SK-N-SH treated with all-trans-retinoic acid at 6 μM for 48 hours (cell line): ENCODE results near the gene TCAIM.

ENCODE experiments used
- ATAC-seq: fragments of 200-7000 bp; cut with Tn5 transposase; 3 replicates; pipeline ENCODE4 v1.9.1; 2020; ENCODE audit warnings: mild to moderate bottlenecking, moderate library complexity
- ARNTL ChIP-seq: fragments of 450-650 bp; formaldehyde crosslinking; IDR thresholded peaks from 2 replicates; pipeline ENCODE4 v1.5.0; 2020; ENCODE audit warnings: low read depth, mild to moderate bottlenecking, moderate library complexity, borderline replicate concordance
- BACH2 ChIP-seq: fragments of 250-450 bp; sonication (Bioruptor Pico); IDR thresholded peaks from 2 replicates; pipeline ENCODE4 v1.9.0; 2021; ENCODE audit warnings: mild to moderate bottlenecking, borderline replicate concordance
- CSDC2 ChIP-seq: fragments of 250-450 bp; sonication (Bioruptor Pico); IDR thresholded peaks from 2 replicates; pipeline ENCODE4 v1.5.0; 2020; ENCODE audit warnings: mild to moderate bottlenecking, moderate library complexity
- ESRRG ChIP-seq: fragments of 250-450 bp; sonication (Bioruptor Pico); IDR thresholded peaks from 2 replicates; pipeline ENCODE4 v1.6.1; 2021; ENCODE audit warnings: mild to moderate bottlenecking
- GLIS3 ChIP-seq: fragments of 250-450 bp; sonication (Bioruptor Pico); IDR thresholded peaks from 2 replicates; pipeline ENCODE4 v1.5.0; 2020; ENCODE audit warnings: mild to moderate bottlenecking, moderate library complexity
- ISL1 ChIP-seq: fragments of 250-450 bp; sonication (Bioruptor Pico); IDR thresholded peaks from 2 replicates; pipeline ENCODE4 v2.1.2; 2022; ENCODE audit warnings: mild to moderate bottlenecking, moderate library complexity
- PPARA ChIP-seq: fragments of 250-450 bp; sonication (Bioruptor Pico); IDR thresholded peaks from 2 replicates; pipeline ENCODE4 v1.5.0; 2020; ENCODE audit warnings: mild to moderate bottlenecking, borderline replicate concordance
- RARB ChIP-seq: fragments of 250-450 bp; sonication (Bioruptor Pico); IDR thresholded peaks from 2 replicates; pipeline ENCODE4 v1.8.0; 2021; ENCODE audit warnings: mild to moderate bottlenecking, moderate library complexity
- SNAI2 ChIP-seq: fragments of 250-450 bp; sonication (Bioruptor Pico); IDR thresholded peaks from 2 replicates; pipeline ENCODE4 v1.5.0; 2020; ENCODE audit warnings: mild to moderate bottlenecking, moderate library complexity
- TCF4 ChIP-seq: fragments of 250-450 bp; sonication (Bioruptor Pico); IDR thresholded peaks from 2 replicates; pipeline ENCODE4 v1.8.0; 2021; ENCODE audit warnings: mild to moderate bottlenecking, moderate library complexity, borderline replicate concordance
- ZC3H10 ChIP-seq: fragments of 250-450 bp; sonication (Bioruptor Pico); IDR thresholded peaks from 2 replicates; pipeline ENCODE4 v1.5.1; 2021; ENCODE audit warnings: mild to moderate bottlenecking, moderate library complexity
- ZFP30 ChIP-seq: fragments of 450-650 bp; formaldehyde crosslinking; IDR thresholded peaks from 2 replicates; pipeline ENCODE4 v1.5.0; 2022; ENCODE audit warnings: mild to moderate bottlenecking, moderate library complexity
- ZNF565 ChIP-seq: fragments of 450-650 bp; formaldehyde crosslinking; conservative IDR thresholded peaks from 2 replicates; pipeline ENCODE4 v1.5.0; 2020; ENCODE audit warnings: low read depth, mild to moderate bottlenecking, moderate library complexity
- ZNF70 ChIP-seq: fragments of 450-650 bp; formaldehyde crosslinking; IDR thresholded peaks from 2 replicates; pipeline ENCODE4 v1.5.0; 2020; ENCODE audit warnings: mild to moderate bottlenecking, moderate library complexity
- TF ChIP-seq, protein P1 (sequence below): fragments of 250-450 bp; sonication (Bioruptor Pico); IDR thresholded peaks from 2 replicates; pipeline ENCODE4 v1.5.1; 2021; ENCODE audit warnings: mild to moderate bottlenecking, moderate library complexity
- TF ChIP-seq, protein P2 (sequence below): fragments of 250-450 bp; sonication (Bioruptor Pico); IDR thresholded peaks from 2 replicates; pipeline ENCODE4 v1.5.1; 2020; ENCODE audit warnings: low read depth, mild to moderate bottlenecking, moderate library complexity
- TF ChIP-seq, protein P3 (sequence below): fragments of 250-450 bp; sonication (Bioruptor Pico); IDR thresholded peaks from 2 replicates; pipeline ENCODE4 v1.5.0; 2020; ENCODE audit warnings: mild to moderate bottlenecking, moderate library complexity
- TF ChIP-seq, protein P4 (sequence below): fragments of 250-450 bp; sonication (Bioruptor Pico); IDR thresholded peaks from 2 replicates; pipeline ENCODE4 v1.8.0; 2021; ENCODE audit warnings: low read depth, mild to moderate bottlenecking, moderate library complexity, borderline replicate concordance
- TF ChIP-seq, protein P5 (sequence below): fragments of 250-450 bp; sonication (Bioruptor Pico); IDR thresholded peaks from 2 replicates; pipeline ENCODE4 v1.8.0; 2020; ENCODE audit warnings: mild to moderate bottlenecking, moderate library complexity, borderline replicate concordance

Gene TCAIM

DNA sequence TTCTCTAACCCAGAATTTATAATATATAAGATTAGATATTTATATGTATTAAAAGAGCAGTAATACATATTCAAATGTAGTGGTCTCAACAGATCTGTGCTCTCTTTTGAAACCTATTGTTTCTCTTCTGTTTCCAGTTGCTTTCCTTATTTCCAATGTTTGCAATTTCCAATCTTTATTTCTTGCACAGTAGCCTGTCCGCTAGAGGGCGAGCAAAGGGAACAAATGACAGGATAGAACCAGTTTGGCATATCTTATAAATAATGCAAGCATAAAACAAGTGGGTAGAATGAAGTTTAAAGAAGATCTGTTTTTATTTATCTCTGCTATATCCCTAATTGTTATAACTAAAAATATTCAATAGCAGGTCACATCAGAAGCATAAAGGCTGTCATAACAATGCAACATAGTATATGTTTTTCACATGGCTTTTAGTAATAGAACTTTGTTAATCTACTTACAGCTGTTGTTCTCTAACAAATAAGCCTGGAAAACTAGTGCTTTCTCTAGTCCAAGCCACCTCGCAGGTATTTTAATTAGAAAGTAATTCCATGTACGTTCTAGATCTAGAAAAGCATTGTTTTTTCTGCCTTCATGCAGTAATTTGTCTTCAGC, 15.1 kb upstream of the TCAIM start:
- ATAC-seq, result peak; percentile 87
- TF ChIP-seq ZNF565, result no peak
- TF ChIP-seq TCF4, result no peak
- TF ChIP-seq ZFP30 (CRISPR knock-in tag), result no peak
- TF ChIP-seq, protein P1, sequence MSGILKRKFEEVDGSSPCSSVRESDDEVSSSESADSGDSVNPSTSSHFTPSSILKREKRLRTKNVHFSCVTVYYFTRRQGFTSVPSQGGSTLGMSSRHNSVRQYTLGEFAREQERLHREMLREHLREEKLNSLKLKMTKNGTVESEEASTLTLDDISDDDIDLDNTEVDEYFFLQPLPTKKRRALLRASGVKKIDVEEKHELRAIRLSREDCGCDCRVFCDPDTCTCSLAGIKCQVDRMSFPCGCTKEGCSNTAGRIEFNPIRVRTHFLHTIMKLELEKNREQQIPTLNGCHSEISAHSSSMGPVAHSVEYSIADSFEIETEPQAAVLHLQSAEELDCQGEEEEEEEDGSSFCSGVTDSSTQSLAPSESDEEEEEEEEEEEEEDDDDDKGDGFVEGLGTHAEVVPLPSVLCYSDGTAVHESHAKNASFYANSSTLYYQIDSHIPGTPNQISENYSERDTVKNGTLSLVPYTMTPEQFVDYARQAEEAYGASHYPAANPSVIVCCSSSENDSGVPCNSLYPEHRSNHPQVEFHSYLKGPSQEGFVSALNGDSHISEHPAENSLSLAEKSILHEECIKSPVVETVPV, result no peak
- no peak for TF ChIP-seq SNAI2 (CRISPR knock-in tag)
- TF ChIP-seq, protein P2, sequence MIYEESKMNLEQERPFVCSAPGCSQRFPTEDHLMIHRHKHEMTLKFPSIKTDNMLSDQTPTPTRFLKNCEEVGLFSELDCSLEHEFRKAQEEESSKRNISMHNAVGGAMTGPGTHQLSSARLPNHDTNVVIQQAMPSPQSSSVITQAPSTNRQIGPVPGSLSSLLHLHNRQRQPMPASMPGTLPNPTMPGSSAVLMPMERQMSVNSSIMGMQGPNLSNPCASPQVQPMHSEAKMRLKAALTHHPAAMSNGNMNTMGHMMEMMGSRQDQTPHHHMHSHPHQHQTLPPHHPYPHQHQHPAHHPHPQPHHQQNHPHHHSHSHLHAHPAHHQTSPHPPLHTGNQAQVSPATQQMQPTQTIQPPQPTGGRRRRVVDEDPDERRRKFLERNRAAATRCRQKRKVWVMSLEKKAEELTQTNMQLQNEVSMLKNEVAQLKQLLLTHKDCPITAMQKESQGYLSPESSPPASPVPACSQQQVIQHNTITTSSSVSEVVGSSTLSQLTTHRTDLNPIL (CRISPR knock-in tag), result no peak
- no peak for TF ChIP-seq BACH2
- TF ChIP-seq, protein P3, sequence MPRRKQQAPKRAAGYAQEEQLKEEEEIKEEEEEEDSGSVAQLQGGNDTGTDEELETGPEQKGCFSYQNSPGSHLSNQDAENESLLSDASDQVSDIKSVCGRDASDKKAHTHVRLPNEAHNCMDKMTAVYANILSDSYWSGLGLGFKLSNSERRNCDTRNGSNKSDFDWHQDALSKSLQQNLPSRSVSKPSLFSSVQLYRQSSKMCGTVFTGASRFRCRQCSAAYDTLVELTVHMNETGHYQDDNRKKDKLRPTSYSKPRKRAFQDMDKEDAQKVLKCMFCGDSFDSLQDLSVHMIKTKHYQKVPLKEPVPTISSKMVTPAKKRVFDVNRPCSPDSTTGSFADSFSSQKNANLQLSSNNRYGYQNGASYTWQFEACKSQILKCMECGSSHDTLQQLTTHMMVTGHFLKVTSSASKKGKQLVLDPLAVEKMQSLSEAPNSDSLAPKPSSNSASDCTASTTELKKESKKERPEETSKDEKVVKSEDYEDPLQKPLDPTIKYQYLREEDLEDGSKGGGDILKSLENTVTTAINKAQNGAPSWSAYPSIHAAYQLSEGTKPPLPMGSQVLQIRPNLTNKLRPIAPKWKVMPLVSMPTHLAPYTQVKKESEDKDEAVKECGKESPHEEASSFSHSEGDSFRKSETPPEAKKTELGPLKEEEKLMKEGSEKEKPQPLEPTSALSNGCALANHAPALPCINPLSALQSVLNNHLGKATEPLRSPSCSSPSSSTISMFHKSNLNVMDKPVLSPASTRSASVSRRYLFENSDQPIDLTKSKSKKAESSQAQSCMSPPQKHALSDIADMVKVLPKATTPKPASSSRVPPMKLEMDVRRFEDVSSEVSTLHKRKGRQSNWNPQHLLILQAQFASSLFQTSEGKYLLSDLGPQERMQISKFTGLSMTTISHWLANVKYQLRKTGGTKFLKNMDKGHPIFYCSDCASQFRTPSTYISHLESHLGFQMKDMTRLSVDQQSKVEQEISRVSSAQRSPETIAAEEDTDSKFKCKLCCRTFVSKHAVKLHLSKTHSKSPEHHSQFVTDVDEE, result no peak
- TF ChIP-seq, protein P4, sequence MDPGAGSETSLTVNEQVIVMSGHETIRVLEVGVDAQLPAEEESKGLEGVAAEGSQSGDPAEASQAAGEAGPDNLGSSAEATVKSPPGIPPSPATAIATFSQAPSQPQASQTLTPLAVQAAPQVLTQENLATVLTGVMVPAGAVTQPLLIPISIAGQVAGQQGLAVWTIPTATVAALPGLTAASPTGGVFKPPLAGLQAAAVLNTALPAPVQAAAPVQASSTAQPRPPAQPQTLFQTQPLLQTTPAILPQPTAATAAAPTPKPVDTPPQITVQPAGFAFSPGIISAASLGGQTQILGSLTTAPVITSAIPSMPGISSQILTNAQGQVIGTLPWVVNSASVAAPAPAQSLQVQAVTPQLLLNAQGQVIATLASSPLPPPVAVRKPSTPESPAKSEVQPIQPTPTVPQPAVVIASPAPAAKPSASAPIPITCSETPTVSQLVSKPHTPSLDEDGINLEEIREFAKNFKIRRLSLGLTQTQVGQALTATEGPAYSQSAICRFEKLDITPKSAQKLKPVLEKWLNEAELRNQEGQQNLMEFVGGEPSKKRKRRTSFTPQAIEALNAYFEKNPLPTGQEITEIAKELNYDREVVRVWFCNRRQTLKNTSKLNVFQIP (CRISPR knock-in tag), result no peak
- TF ChIP-seq ESRRG, result no peak
- no peak for TF ChIP-seq ZC3H10 (CRISPR knock-in tag)
- TF ChIP-seq GLIS3, result no peak
- TF ChIP-seq ISL1 (CRISPR knock-in tag), result no peak
- TF ChIP-seq CSDC2 (CRISPR knock-in tag), result no peak
- TF ChIP-seq ARNTL (CRISPR knock-in tag), result no peak
- TF ChIP-seq, all 23 proteins: peak for 0

DNA sequence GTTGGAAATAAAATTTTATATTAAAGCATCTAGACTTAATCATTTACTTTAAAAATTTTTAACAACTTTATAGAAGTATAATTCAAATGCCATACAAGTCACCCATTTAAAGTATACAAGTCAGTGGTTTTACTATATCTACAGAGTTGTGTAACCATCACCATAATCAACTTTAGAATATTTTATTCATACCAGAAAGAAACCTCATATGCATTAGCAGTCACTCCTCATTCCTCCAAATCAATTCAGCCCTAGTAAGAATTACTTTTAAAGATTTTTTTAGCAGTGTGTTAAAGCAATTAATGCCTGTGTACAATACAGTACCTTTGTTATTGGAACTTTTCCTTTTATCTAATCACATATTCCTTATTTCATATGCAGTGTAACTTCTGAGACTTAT, 14.0 kb upstream of the TCAIM start:
- TF ChIP-seq PPARA (CRISPR knock-in tag) (no peak), ZC3H10 (CRISPR knock-in tag) (no peak), BACH2 (no peak), ZNF70 (CRISPR knock-in tag) (no peak), ISL1 (CRISPR knock-in tag) (no peak), ZNF565 (no peak)
- TF ChIP-seq, protein P2 (CRISPR knock-in tag), result no peak
- TF ChIP-seq, protein P5, sequence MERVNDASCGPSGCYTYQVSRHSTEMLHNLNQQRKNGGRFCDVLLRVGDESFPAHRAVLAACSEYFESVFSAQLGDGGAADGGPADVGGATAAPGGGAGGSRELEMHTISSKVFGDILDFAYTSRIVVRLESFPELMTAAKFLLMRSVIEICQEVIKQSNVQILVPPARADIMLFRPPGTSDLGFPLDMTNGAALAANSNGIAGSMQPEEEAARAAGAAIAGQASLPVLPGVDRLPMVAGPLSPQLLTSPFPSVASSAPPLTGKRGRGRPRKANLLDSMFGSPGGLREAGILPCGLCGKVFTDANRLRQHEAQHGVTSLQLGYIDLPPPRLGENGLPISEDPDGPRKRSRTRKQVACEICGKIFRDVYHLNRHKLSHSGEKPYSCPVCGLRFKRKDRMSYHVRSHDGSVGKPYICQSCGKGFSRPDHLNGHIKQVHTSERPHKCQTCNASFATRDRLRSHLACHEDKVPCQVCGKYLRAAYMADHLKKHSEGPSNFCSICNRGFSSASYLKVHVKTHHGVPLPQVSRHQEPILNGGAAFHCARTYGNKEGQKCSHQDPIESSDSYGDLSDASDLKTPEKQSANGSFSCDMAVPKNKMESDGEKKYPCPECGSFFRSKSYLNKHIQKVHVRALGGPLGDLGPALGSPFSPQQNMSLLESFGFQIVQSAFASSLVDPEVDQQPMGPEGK (CRISPR knock-in tag), result no peak
- ATAC-seq, result no peak

DNA sequence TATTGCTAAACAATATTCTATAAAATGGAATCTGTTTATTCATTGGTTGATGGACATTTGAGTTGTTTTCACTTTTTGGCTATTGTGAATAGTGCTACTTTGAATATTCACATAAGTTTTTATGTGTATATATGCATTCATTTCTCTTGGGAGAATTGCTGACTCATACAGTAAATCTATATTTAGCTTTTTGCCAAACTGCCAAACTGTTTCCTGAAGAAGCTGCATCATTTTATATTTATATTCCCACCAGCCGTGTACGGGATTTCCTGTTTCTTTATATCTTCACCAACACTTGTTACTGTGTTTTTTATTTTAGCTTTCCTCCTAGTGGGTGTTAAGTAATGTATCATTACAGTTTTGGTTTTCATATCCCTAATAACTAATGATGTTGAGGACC, 12.5 kb upstream of the TCAIM start:
- no peak for TF ChIP-seq RARB
- TF ChIP-seq TCF4, result no peak
- ATAC-seq, result no peak
